Mesenchymal stem cell (in vitro differentiated cells and primary cell): Measurements from ENCODE around the gene CYBRD1.

Source experiments
- DNase-seq: peaks from one replicate; pipeline ENCODE4 v3.0.0-alpha.2; 2013
- H2AFZ ChIP-seq: one replicate; pipeline ENCODE4 v1.6.1; 2013; ENCODE audit warnings: low read depth, mild to moderate bottlenecking, control low read depth, inconsistent platforms, low read length, moderate library complexity
- H2AK5ac ChIP-seq: 2 replicates; pipeline ENCODE4 v1.6.1; 2013; ENCODE audit warnings: low read length, moderate library complexity, mild to moderate bottlenecking, inconsistent platforms; ENCODE audit not compliant: severe bottlenecking
- H2BK120ac ChIP-seq: one replicate; pipeline ENCODE4 v1.6.1; 2013; ENCODE audit warnings: low read depth, mild to moderate bottlenecking, inconsistent platforms, low read length, moderate library complexity
- H2BK12ac ChIP-seq, 2 experiments: one replicate each; pipeline ENCODE4 v1.6.1; 2013; ENCODE audit warnings: inconsistent platforms in 2 of 2, low read length in 2 of 2, mild to moderate bottlenecking in 2 of 2, moderate library complexity in 2 of 2, control low read depth in 1 of 2
- H2BK15ac ChIP-seq: one replicate; pipeline ENCODE4 v1.6.1; 2013; ENCODE audit warnings: mild to moderate bottlenecking, low read depth, inconsistent platforms; ENCODE audit not compliant: poor library complexity, severe bottlenecking
- H2BK5ac ChIP-seq: 2 replicates; pipeline ENCODE4 v1.6.1; 2013; ENCODE audit warnings: low read depth, mild to moderate bottlenecking, low read length, control low read depth, inconsistent platforms; ENCODE audit not compliant: poor library complexity, severe bottlenecking
- H3K14ac ChIP-seq, 2 experiments: one replicate each; pipeline ENCODE4 v1.6.1; 2013; ENCODE audit warnings: inconsistent platforms in 2 of 2, low read length in 2 of 2, control low read depth in 1 of 2, mild to moderate bottlenecking in 1 of 2, moderate library complexity in 1 of 2
- H3K18ac ChIP-seq, 2 experiments: one replicate each; pipeline ENCODE4 v1.6.1; 2013; ENCODE audit warnings: inconsistent platforms in 2 of 2, low read length in 2 of 2, control low read depth in 1 of 2, low read depth in 1 of 2, mild to moderate bottlenecking in 1 of 2
- H3K23ac ChIP-seq, 2 experiments: one replicate each; pipeline ENCODE4 v1.6.1; 2013; ENCODE audit warnings: inconsistent platforms in 2 of 2, low read length in 2 of 2, mild to moderate bottlenecking in 2 of 2, moderate library complexity in 2 of 2, control low read depth in 1 of 2
- H3K27ac ChIP-seq: 2 replicates; pipeline ENCODE4 v1.5.1; 2013; ENCODE audit warnings: mild to moderate bottlenecking, moderate library complexity, low read length, control low read depth, inconsistent platforms; ENCODE audit not compliant: poor library complexity, severe bottlenecking
- H3K27me3 ChIP-seq, 2 experiments: 2 replicates each; pipeline versions ENCODE4 v1.6.1 to v1.7.0; 2013; ENCODE audit warnings: low read length in 2 of 2, mild to moderate bottlenecking in 2 of 2, moderate library complexity in 2 of 2, control low read depth in 1 of 2, inconsistent platforms in 1 of 2; ENCODE audit not compliant: control insufficient read depth in 1 of 2, insufficient read depth in 1 of 2
- H3K36me3 ChIP-seq, 2 experiments: 2 replicates each; pipeline versions ENCODE4 v1.6.1 to v1.7.0; 2013; ENCODE audit warnings: low read length in 2 of 2, control low read depth in 1 of 2, inconsistent platforms in 1 of 2, low read depth in 1 of 2, mild to moderate bottlenecking in 1 of 2; ENCODE audit not compliant: insufficient read depth in 2 of 2, control insufficient read depth in 1 of 2
- H3K4ac ChIP-seq, 2 experiments: one replicate each; pipeline ENCODE4 v1.6.1; 2013; ENCODE audit warnings: inconsistent platforms in 2 of 2, low read length in 2 of 2, mild to moderate bottlenecking in 2 of 2, moderate library complexity in 2 of 2, control low read depth in 1 of 2, low read depth in 1 of 2
- H3K4me1 ChIP-seq: 2 replicates; pipeline ENCODE4 v1.6.1; 2013; ENCODE audit warnings: low read depth, low read length, control low read depth; ENCODE audit not compliant: control insufficient read depth, insufficient read depth
- H3K4me2 ChIP-seq: 2 replicates; pipeline ENCODE4 v1.6.1; 2013; ENCODE audit warnings: low read length, mild to moderate bottlenecking, inconsistent platforms; ENCODE audit not compliant: poor library complexity, severe bottlenecking
- H3K4me3 ChIP-seq, 2 experiments: 2 replicates each; pipeline versions ENCODE4 v1.5.1 to v1.7.0; 2013; ENCODE audit warnings: low read length in 2 of 2, mild to moderate bottlenecking in 2 of 2, control low read depth in 1 of 2, low read depth in 1 of 2; ENCODE audit not compliant: insufficient read depth in 1 of 2
- H3K79me1 ChIP-seq: replicated peaks from 2 replicates; pipeline ENCODE4 v1.6.1; 2013; ENCODE audit warnings: mild to moderate bottlenecking, control low read depth, low read length, inconsistent platforms; ENCODE audit not compliant: poor library complexity, severe bottlenecking
- H3K9ac ChIP-seq: 2 replicates; pipeline ENCODE4 v1.7.0; 2013; ENCODE audit warnings: mild to moderate bottlenecking, low read length, moderate library complexity
- H3K9me3 ChIP-seq: 2 replicates; pipeline ENCODE4 v1.7.0; 2013; ENCODE audit warnings: mild to moderate bottlenecking, low read length; ENCODE audit not compliant: control insufficient read depth
- H4K8ac ChIP-seq: one replicate; pipeline ENCODE4 v1.6.1; 2013; ENCODE audit warnings: inconsistent platforms, mild to moderate bottlenecking, low read length, moderate library complexity
- H4K91ac ChIP-seq: one replicate; pipeline ENCODE4 v1.6.1; 2013; ENCODE audit warnings: mild to moderate bottlenecking, low read length, inconsistent platforms
- WGBS: methylation state at CpG from one replicate; pipeline ENCODE4 v1.1.7; 2013; ENCODE audit warnings: mixed read lengths; 5-methylcytosine and 5-hydroxymethylcytosine counted together

Gene CYBRD1

DNA sequence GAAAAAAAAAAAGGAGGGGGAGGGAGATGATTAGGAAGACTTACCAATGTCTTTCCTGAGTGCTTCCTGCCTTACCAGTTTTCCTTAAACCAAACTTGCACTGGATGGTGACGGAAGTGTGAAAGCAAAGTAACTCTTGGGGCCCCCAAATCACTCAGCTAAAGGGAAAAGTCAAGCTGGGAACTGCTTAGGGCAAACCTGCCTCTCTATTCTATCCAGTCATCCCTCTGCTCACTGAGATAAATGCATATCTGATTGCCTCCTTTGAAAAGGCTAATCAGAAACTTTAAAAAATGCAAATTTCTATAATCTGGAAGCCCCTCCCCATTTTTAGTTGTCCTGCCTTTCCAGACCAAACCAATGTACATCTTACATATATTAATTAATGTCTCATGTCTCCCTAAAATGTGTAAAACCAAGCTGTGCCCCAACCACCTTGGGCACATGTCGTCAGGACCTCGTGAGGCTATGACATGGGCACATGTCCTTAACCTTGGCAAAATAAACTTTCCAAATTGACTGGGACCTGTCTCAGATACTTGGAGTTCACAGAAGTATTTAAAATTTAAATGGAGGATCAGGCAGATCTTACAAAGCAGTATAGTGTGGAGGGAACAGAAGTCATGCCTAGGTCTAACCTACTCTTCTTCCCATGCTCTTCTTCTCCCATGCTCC lies 7.2 kb upstream of the CYBRD1 start:
- H2BK5ac ChIP-seq = no peak overlapping the region
- DNase-seq = no peak
- no peaks in the 10 kb centered on the region for H3K36me3 ChIP-seq
- no peak overlapping the region for H2BK120ac ChIP-seq
- no peak overlapping the region for H3K4me3 ChIP-seq
- H3K9ac ChIP-seq = no peak overlapping the region
- WGBS = 93% methylated on average over 3 of the region's 3 CpGs
- no peak overlapping the region for H2AFZ ChIP-seq
- H3K4me2 ChIP-seq = no peak overlapping the region
- no peak overlapping the region for H2BK15ac ChIP-seq
- H3K23ac ChIP-seq = no peak overlapping the region
- H3K27me3 ChIP-seq = no peaks in the 10 kb centered on the region
- no peak overlapping the region for H2BK12ac ChIP-seq
- H3K4me1 ChIP-seq = peaks cover 4% of the 10 kb centered on the region
- H4K8ac ChIP-seq = no peak overlapping the region
- no peak overlapping the region for H3K14ac ChIP-seq
- H3K18ac ChIP-seq = no peak overlapping the region
- no peak overlapping the region for H2AK5ac ChIP-seq
- H3K4ac ChIP-seq = no peak overlapping the region
- H3K27ac ChIP-seq = no peak overlapping the region
- H4K91ac ChIP-seq = no peak overlapping the region
- H3K9me3 ChIP-seq = no peaks in the 10 kb centered on the region
- H3K79me1 ChIP-seq = no peaks in the 10 kb centered on the region

DNA sequence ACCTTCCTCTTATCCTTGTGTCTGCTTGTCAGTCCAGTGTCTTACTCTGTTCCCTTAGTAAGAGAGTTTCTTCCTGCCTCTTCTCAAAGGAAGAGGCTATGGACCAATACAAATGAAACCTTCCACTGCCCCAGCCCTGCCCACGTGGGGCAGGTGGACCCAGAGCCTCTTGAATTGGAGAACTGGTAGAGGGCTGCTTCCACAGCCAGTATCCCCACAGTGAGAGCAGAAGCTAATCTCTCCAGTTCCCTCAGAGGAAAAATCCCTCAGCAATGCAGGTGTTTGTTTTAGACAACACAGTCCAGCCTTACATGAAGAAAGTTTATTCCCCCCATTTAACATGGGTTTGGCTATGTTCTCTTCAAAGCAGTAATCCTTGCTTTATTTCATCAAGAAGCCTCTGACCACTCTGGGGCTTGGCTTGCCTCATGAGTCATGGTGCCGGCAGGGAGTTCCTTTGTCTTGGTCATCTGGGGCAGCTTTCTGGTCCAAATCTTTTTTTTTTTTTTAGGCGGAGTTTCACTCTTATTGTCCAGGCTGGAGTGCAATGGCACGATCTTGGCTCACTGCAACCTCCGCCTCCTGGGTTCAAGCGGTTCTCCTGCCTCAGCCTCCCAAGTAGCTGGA lies 6.5 kb upstream of the CYBRD1 start:
- Histone ChIP-seq H2BK15ac (no peak overlapping the region), H4K91ac (no peak overlapping the region), H3K9me3 (no peaks in the 10 kb centered on the region), H2AK5ac (no peak overlapping the region), H3K4me1 (peaks cover 4% of the 10 kb centered on the region), H3K27me3 (no peaks in the 10 kb centered on the region), H3K4me3 (peak overlapping the region in 1 of 2 experiments; percentile 63), H3K79me1 (no peaks in the 10 kb centered on the region), H2BK12ac (no peak overlapping the region), H2AFZ (no peak overlapping the region), H3K27ac (no peak overlapping the region), H3K14ac (no peak overlapping the region), H3K4ac (no peak overlapping the region), H3K18ac (no peak overlapping the region), H2BK5ac (no peak overlapping the region), H2BK120ac (no peak overlapping the region), H3K23ac (no peak overlapping the region), H3K9ac (peak overlapping the region; percentile 50), H3K4me2 (no peak overlapping the region), H4K8ac (no peak overlapping the region), H3K36me3 (no peaks in the 10 kb centered on the region)
- WGBS = 73% methylated on average over 6 of the region's 6 CpGs
- peak; percentile 25 for DNase-seq

DNA sequence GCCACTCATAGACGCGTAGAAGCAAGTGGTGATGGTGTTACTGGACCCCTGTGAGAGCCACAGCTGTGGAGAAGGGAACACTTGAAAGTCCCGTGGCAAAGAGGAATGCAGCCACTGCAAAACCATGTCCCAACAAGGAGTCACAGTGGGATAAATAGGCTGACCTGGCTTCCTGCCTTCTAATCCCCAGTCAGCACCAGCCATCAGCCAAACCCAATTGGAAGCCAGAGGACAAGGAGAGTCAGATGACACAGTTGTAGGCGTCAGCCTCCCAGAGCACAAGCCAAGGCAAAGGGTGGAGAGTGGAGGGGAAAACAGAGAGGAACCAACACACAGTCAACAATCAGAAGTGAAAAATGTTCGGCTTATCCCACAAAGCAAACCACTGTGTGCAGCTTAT lies 5.5 kb upstream of the CYBRD1 start:
- Histone ChIP-seq H3K27me3 (no peaks in the 10 kb centered on the region), H4K91ac (no peak overlapping the region), H2AFZ (no peak overlapping the region), H3K14ac (no peak overlapping the region), H2BK120ac (no peak overlapping the region), H2BK5ac (no peak overlapping the region), H2BK12ac (no peak overlapping the region), H3K18ac (no peak overlapping the region), H3K36me3 (no peaks in the 10 kb centered on the region), H4K8ac (no peak overlapping the region), H2AK5ac (no peak overlapping the region), H3K9me3 (no peaks in the 10 kb centered on the region), H3K4me2 (no peak overlapping the region), H3K4me1 (peaks cover 4% of the 10 kb centered on the region), H3K79me1 (no peaks in the 10 kb centered on the region), H3K23ac (no peak overlapping the region), H3K4me3 (peak overlapping the region in 1 of 2 experiments; percentile 63), H2BK15ac (no peak overlapping the region), H3K4ac (no peak overlapping the region), H3K9ac (peak overlapping the region; percentile 50), H3K27ac (no peak overlapping the region)
- WGBS = 78% methylated on average over 5 of the region's 5 CpGs
- DNase-seq = peak; percentile 14

DNA sequence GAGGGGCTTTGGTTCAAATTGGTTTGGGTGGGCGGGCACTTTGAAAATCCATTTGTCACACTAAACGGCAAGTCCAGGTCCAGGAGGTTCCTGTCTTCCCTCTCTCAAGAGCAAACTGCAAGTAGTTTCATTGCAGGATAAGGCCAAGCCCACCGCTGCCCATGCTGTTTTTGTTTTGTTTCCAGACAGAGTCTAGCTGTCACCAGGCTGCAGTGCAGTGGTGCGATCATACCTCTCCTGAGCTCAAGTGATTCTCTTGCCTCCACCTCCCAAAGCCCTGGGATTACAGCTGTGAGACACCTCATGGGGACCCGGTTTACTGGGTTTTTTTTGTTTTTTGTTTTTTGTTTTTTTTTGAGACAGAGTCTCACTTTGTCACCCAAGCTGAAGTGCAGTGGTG lies 1.8 kb upstream of the CYBRD1 start:
- Histone ChIP-seq H3K9ac (no peak overlapping the region), H2BK5ac (no peak overlapping the region), H4K91ac (no peak overlapping the region), H3K4ac (no peak overlapping the region), H3K27me3 (no peaks in the 10 kb centered on the region), H3K9me3 (no peaks in the 10 kb centered on the region), H2AK5ac (no peak overlapping the region), H3K23ac (no peak overlapping the region), H3K36me3 (peaks cover 0 to 3% of the 10 kb centered on the region in 2 experiments), H2BK15ac (no peak overlapping the region), H2AFZ (no peak overlapping the region), H3K4me3 (no peak overlapping the region), H3K14ac (no peak overlapping the region), H2BK120ac (no peak overlapping the region), H3K27ac (no peak overlapping the region), H2BK12ac (no peak overlapping the region), H3K4me1 (peaks cover 4% of the 10 kb centered on the region), H4K8ac (no peak overlapping the region), H3K79me1 (peaks cover 3% of the 10 kb centered on the region), H3K18ac (no peak overlapping the region), H3K4me2 (no peak overlapping the region)
- no peak for DNase-seq
- 86% methylated on average over 5 of the region's 5 CpGs for WGBS
